H9 (cell line): ENCODE measurements around the gene BIRC5. TPM values are rescaled to one million over a fixed set of nuclear protein-coding genes. Genes with fewer than 3 reads are reported as not detected.

Source experiments
- DNase-seq: peaks from one replicate; pipeline ENCODE4 v3.0.0-alpha.2; 2017
- H2AFZ ChIP-seq: one replicate; pipeline ENCODE4 v1.6.1; 2013; ENCODE audit warnings: mild to moderate bottlenecking, low read length, control low read depth, moderate library complexity
- H2AK5ac ChIP-seq: 2 replicates; pipeline ENCODE4 v1.6.1; 2013; ENCODE audit warnings: low read length, control low read depth, mixed read lengths; ENCODE audit not compliant: insufficient read length
- H2BK120ac ChIP-seq: one replicate; pipeline ENCODE4 v1.6.1; 2013; ENCODE audit warnings: low read depth, mild to moderate bottlenecking, low read length, control low read depth, inconsistent platforms; ENCODE audit not compliant: poor library complexity, severe bottlenecking
- H2BK12ac ChIP-seq: 2 replicates; pipeline ENCODE4 v1.6.1; 2013; ENCODE audit warnings: low read length, control low read depth, mixed read lengths, low read depth; ENCODE audit not compliant: insufficient read length
- H2BK15ac ChIP-seq: 2 replicates; pipeline ENCODE4 v1.6.1; 2013; ENCODE audit warnings: low read depth, low read length, control low read depth
- H2BK20ac ChIP-seq: one replicate; pipeline ENCODE4 v1.6.1; 2013; ENCODE audit warnings: low read depth, mild to moderate bottlenecking, low read length, control low read depth, inconsistent platforms; ENCODE audit not compliant: poor library complexity, severe bottlenecking
- H2BK5ac ChIP-seq: 2 replicates; pipeline ENCODE4 v1.6.1; 2013; ENCODE audit warnings: low read length, control low read depth, mixed read lengths; ENCODE audit not compliant: insufficient read length
- H3K14ac ChIP-seq: 2 replicates; pipeline ENCODE4 v1.6.1; 2013; ENCODE audit warnings: low read length, control low read depth; ENCODE audit not compliant: insufficient read depth
- H3K18ac ChIP-seq: 2 replicates; pipeline ENCODE4 v1.6.1; 2013; ENCODE audit warnings: low read depth, mild to moderate bottlenecking, mixed read lengths, low read length, control low read depth; ENCODE audit not compliant: insufficient read length
- H3K23ac ChIP-seq: 2 replicates; pipeline ENCODE4 v1.6.1; 2013; ENCODE audit warnings: low read length, control low read depth, mixed read lengths, low read depth; ENCODE audit not compliant: insufficient read length
- H3K23me2 ChIP-seq: 2 replicates; pipeline ENCODE4 v1.6.1; 2013; ENCODE audit warnings: low read depth, mild to moderate bottlenecking, mixed read lengths, low read length, control low read depth; ENCODE audit not compliant: insufficient read length, poor library complexity, severe bottlenecking
- H3K27ac ChIP-seq: 2 replicates; pipeline ENCODE4 v1.5.1; 2013; ENCODE audit warnings: low read length, control low read depth, mixed read lengths, low read depth; ENCODE audit not compliant: insufficient read length
- H3K27me3 ChIP-seq: 2 replicates; pipeline ENCODE4 v1.6.1; 2013; ENCODE audit warnings: low read length, control low read depth, inconsistent platforms; ENCODE audit not compliant: insufficient read depth
- H3K4ac ChIP-seq: 2 replicates; pipeline ENCODE4 v1.6.1; 2013; ENCODE audit warnings: low read depth, mild to moderate bottlenecking, control low read depth, inconsistent platforms, low read length, moderate library complexity
- H3K4me1 ChIP-seq: 2 replicates; pipeline ENCODE4 v1.6.1; 2013; ENCODE audit warnings: low read length, control low read depth, inconsistent platforms; ENCODE audit not compliant: insufficient read depth
- H3K4me2 ChIP-seq: 2 replicates; pipeline ENCODE4 v1.6.1; 2013; ENCODE audit warnings: low read length, control low read depth, mixed read lengths; ENCODE audit not compliant: insufficient read length, insufficient read depth
- H3K56ac ChIP-seq: 2 replicates; pipeline ENCODE4 v1.6.1; 2013; ENCODE audit warnings: low read depth, mild to moderate bottlenecking, mixed read lengths, low read length, control low read depth; ENCODE audit not compliant: insufficient read length
- H3K79me1 ChIP-seq: 2 replicates; pipeline ENCODE4 v1.6.1; 2013; ENCODE audit warnings: low read depth, mild to moderate bottlenecking, moderate library complexity, low read length, control low read depth, inconsistent platforms; ENCODE audit not compliant: insufficient read depth, poor library complexity, severe bottlenecking
- H3K79me2 ChIP-seq: 2 replicates; pipeline ENCODE4 v1.6.1; 2013; ENCODE audit warnings: low read length, control low read depth, inconsistent platforms; ENCODE audit not compliant: insufficient read depth
- H3K9ac ChIP-seq: 2 replicates; pipeline ENCODE4 v1.6.1; 2013; ENCODE audit warnings: low read length, control low read depth, mixed read lengths; ENCODE audit not compliant: insufficient read length; ENCODE audit errors: extremely low read depth
- H3K9me3 ChIP-seq: one replicate; pipeline ENCODE4 v1.6.1; 2013; ENCODE audit warnings: low read depth, low read length, inconsistent platforms; ENCODE audit not compliant: control insufficient read depth
- H3T11ph ChIP-seq: one replicate; pipeline ENCODE4 v1.6.1; 2013; ENCODE audit warnings: mild to moderate bottlenecking, low read length, control low read depth, inconsistent platforms
- H4K20me1 ChIP-seq: one replicate; pipeline ENCODE4 v1.6.1; 2013; ENCODE audit not compliant: control insufficient read depth, insufficient read length, insufficient read depth
- H4K5ac ChIP-seq: 2 replicates; pipeline ENCODE4 v1.6.1; 2013; ENCODE audit warnings: low read depth, mild to moderate bottlenecking, mixed read lengths, low read length, control low read depth; ENCODE audit not compliant: insufficient read length
- H4K8ac ChIP-seq: replicated peaks from 2 replicates; pipeline ENCODE4 v1.6.1; 2013; ENCODE audit warnings: low read length, control low read depth, mixed read lengths, low read depth; ENCODE audit not compliant: insufficient read length
- H4K91ac ChIP-seq: 2 replicates; pipeline ENCODE4 v1.6.1; 2013; ENCODE audit warnings: low read depth, mild to moderate bottlenecking, moderate library complexity, mixed read lengths, low read length, control low read depth; ENCODE audit not compliant: insufficient read length
- H3K27ac Mint-ChIP-seq, 3 experiments: 2 replicates in 2 of 3; 3 replicates in 1 of 3; pipeline ENCODE4 v1.8.0; 2020 to 2021; ENCODE audit warnings: mixed read lengths in 3 of 3, mild to moderate bottlenecking in 1 of 3, moderate library complexity in 1 of 3
- H3K27me3 Mint-ChIP-seq: 2 replicates; pipeline ENCODE4 v1.8.0; 2021; ENCODE audit warnings: low read depth, mild to moderate bottlenecking, moderate library complexity, mixed read lengths
- H3K36me3 Mint-ChIP-seq, 3 experiments: 2 replicates in 2 of 3; 3 replicates in 1 of 3; pipeline ENCODE4 v1.8.0; 2020 to 2021; ENCODE audit warnings: low read depth in 3 of 3, mixed read lengths in 3 of 3; ENCODE audit not compliant: insufficient read depth in 1 of 3
- H3K4me1 Mint-ChIP-seq, 2 experiments: 2 replicates each; pipeline ENCODE4 v1.8.0; 2020; ENCODE audit warnings: mixed read lengths in 2 of 2
- H3K4me3 Mint-ChIP-seq, 2 experiments: 2 replicates in 1 of 2; 3 replicates in 1 of 2; pipeline ENCODE4 v1.8.0; 2020 to 2021; ENCODE audit warnings: mild to moderate bottlenecking in 2 of 2, mixed read lengths in 2 of 2, moderate library complexity in 1 of 2
- H3K9me3 Mint-ChIP-seq, 2 experiments: 2 replicates in 1 of 2; 3 replicates in 1 of 2; pipeline ENCODE4 v1.8.0; 2020; ENCODE audit warnings: mild to moderate bottlenecking in 2 of 2, mixed read lengths in 2 of 2, moderate library complexity in 1 of 2
- CTCF ChIP-seq: fragments of 200-600 bp; sonication (generic); conservative IDR thresholded peaks from 3 replicates; pipeline ENCODE4 v1.8.0; 2021; ENCODE audit warnings: antibody characterized with exemption, mild to moderate bottlenecking
- WGBS: extraction: QIAGEN DNeasy Blood & Tissue Kit; methylation state at CpG from one replicate; pipeline ENCODE4 v1.1.7; 2013; ENCODE audit warnings: missing lambda C conversion rate, low lambda C conversion rate, mixed read lengths; ENCODE audit not compliant: insufficient read length; ENCODE audit errors: extremely low coverage; 5-methylcytosine and 5-hydroxymethylcytosine counted together
- total RNA-seq: library from RNA; stranded (reverse); gene quantifications from 2 replicates; pipeline ENCODE4 v1.2.1, GENCODE V29; 2021

Gene BIRC5
- total RNA-seq, 1 experiment from 2014 or later: 97.8 TPM

- Histone ChIP-seq H3K4me2 (no peak overlapping the region), H3K79me2 (no peaks in the 10 kb centered on the region), H4K8ac (no peak overlapping the region), H3K23ac (no peak overlapping the region), H2AK5ac (no peak overlapping the region), H3K56ac (no peak overlapping the region), H2BK5ac (no peak overlapping the region), H4K20me1 (no peaks in the 10 kb centered on the region), H3K23me2 (no peaks in the 10 kb centered on the region), H2BK15ac (no peak overlapping the region), H2BK120ac (no peak overlapping the region), H3K14ac (no peak overlapping the region), H3K9me3 (no peaks in the 10 kb centered on the region), H4K91ac (no peak overlapping the region), H2BK12ac (no peak overlapping the region), H3K27me3 (no peaks in the 10 kb centered on the region), H3T11ph (no peak overlapping the region), H3K4ac (no peak overlapping the region), H4K5ac (no peak overlapping the region), H2BK20ac (no peak overlapping the region), H3K79me1 (no peaks in the 10 kb centered on the region), H3K27ac (no peak overlapping the region), H3K18ac (no peak overlapping the region), H3K9ac (no peak overlapping the region), H3K4me1 (no peaks in the 10 kb centered on the region; the same call in 1 of the 2 replicates), H2AFZ (no peak overlapping the region)
- Mint-ChIP-seq H3K9me3 (no peaks in the 10 kb centered on the region; a peak in 1 of 5 replicates), H3K27ac (peak overlapping the region in 2 of 3 experiments; percentile 58 to 79; a peak in 4 of 7 replicates), H3K27me3 (no peaks in the 10 kb centered on the region; the same call in 1 of the 2 replicates), H3K36me3 (peaks cover 42 to 77% (median 65%) of the 10 kb centered on the region in 3 experiments), H3K4me1 (peaks cover 26 to 46% of the 10 kb centered on the region in 2 experiments), H3K4me3 (peak overlapping the region in 1 of 2 experiments; percentile 56; a peak in 1 of 5 replicates)
- DNase-seq: no peak
- no peak for TF ChIP-seq CTCF
- no CpG with 5 or more reads among the region's 14 CpGs for WGBS
Measured at GRCh38 chr17:78175643-78175981, 38.4 kb upstream of the BIRC5 start.
